Activated naive CD8-positive, alpha-beta T cell treated with anti-CD3 and anti-CD28 coated beads for 36 hours (primary cell): ENCODE results near the gene KLHDC3. TPM values are rescaled to one million over a fixed set of nuclear protein-coding genes. Genes with fewer than 3 reads are reported as not detected.
A peak's percentile ranks its signal among the peaks of the same experiment; 100 is the strongest.
"Not testable (repeated sequence)": the region's sequence is repeated elsewhere in the genome, so short reads cannot be mapped to it uniquely, and the experiment has no call there.

Source experiments
- DNase-seq: peaks from one replicate; pipeline ENCODE4 v3.0.0; 2021
- H3K27ac Mint-ChIP-seq: one replicate; pipeline ENCODE4 v1.8.0; 2022; ENCODE audit warnings: mild to moderate bottlenecking, moderate library complexity, mixed read lengths
- H3K27me3 Mint-ChIP-seq: one replicate; pipeline ENCODE4 v1.8.0; 2022; ENCODE audit warnings: mild to moderate bottlenecking, mixed read lengths
- H3K36me3 Mint-ChIP-seq: one replicate; pipeline ENCODE4 v1.8.0; 2021; ENCODE audit warnings: mild to moderate bottlenecking, mixed read lengths
- H3K4me1 Mint-ChIP-seq: one replicate; pipeline ENCODE4 v1.8.0; 2021; ENCODE audit warnings: mixed read lengths
- H3K4me3 Mint-ChIP-seq: one replicate; pipeline ENCODE4 v1.8.0; 2022; ENCODE audit warnings: mild to moderate bottlenecking, moderate library complexity, mixed read lengths
- H3K9me3 Mint-ChIP-seq: one replicate; pipeline ENCODE4 v1.8.0; 2022; ENCODE audit warnings: mixed read lengths
- total RNA-seq, 2 experiments: library from RNA; stranded (reverse); gene quantifications; one replicate each; pipeline ENCODE4 v1.2.3, GENCODE V29; 2021

The KLHDC3 gene
- total RNA-seq, 2 experiments from 2014 or later: 65.8 to 66.1 TPM

- peaks cover 10% of the 10 kb centered on the region for H3K4me1 Mint-ChIP-seq
- no peak overlapping the region for H3K4me3 Mint-ChIP-seq
- H3K27me3 Mint-ChIP-seq: no peaks in the 10 kb centered on the region
- peaks cover 14% of the 10 kb centered on the region for H3K36me3 Mint-ChIP-seq
- H3K9me3 Mint-ChIP-seq: no peaks in the 10 kb centered on the region
- no peak overlapping the region for H3K27ac Mint-ChIP-seq
- no peak for DNase-seq
Observed at GRCh38 chr6:43032326-43032725, 18.3 kb downstream of the KLHDC3 start.

GRCh38 chr6:43033496-43034189 is 19.6 kb downstream of the KLHDC3 start:
- no peaks in the 10 kb centered on the region for H3K27me3 Mint-ChIP-seq
- peaks cover 10% of the 10 kb centered on the region for H3K4me1 Mint-ChIP-seq
- no peak overlapping the region for H3K27ac Mint-ChIP-seq
- H3K9me3 Mint-ChIP-seq: no peaks in the 10 kb centered on the region
- H3K36me3 Mint-ChIP-seq: peaks cover 16% of the 10 kb centered on the region
- H3K4me3 Mint-ChIP-seq: no peak overlapping the region
- no peak for DNase-seq

GRCh38 chr6:43034190-43034525 is 20.1 kb downstream of the KLHDC3 start:
- H3K9me3 Mint-ChIP-seq: no peaks in the 10 kb centered on the region
- no peak overlapping the region for H3K27ac Mint-ChIP-seq
- H3K4me3 Mint-ChIP-seq: no peak overlapping the region
- H3K27me3 Mint-ChIP-seq: no peaks in the 10 kb centered on the region
- no peak for DNase-seq
- peaks cover 10% of the 10 kb centered on the region for H3K4me1 Mint-ChIP-seq
- peaks cover 16% of the 10 kb centered on the region for H3K36me3 Mint-ChIP-seq

- no peaks in the 10 kb centered on the region for H3K27me3 Mint-ChIP-seq
- peaks cover 10% of the 10 kb centered on the region for H3K4me1 Mint-ChIP-seq
- DNase-seq: no peak
- H3K27ac Mint-ChIP-seq: peak overlapping the region; percentile 62
- no peak overlapping the region for H3K4me3 Mint-ChIP-seq
- H3K9me3 Mint-ChIP-seq: no peaks in the 10 kb centered on the region
- H3K36me3 Mint-ChIP-seq: peaks cover 8% of the 10 kb centered on the region
Observed at GRCh38 chr6:43035495-43036194, 21.6 kb downstream of the KLHDC3 start.

DNA sequence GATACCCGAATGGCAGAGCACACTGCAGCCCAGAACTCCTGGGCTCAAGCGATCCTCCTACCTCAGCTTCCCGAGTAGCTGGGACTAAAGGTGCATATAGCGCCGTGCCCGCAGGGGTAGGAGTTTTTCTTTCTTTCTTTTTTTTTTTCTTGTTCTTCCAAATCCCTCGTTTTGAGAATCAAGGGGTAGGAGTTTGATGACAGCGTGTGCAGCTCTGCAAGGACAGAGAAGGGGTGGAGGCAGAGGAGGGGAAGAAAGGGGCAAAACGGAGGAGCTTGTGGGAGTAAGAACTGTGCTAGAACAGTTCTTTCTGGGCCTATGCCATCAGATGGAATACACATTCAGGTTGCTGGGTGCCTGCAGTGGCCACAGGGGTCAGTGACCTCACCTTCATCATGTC is 22.7 kb downstream of the KLHDC3 start:
- Mint-ChIP-seq H3K4me3 (no peak overlapping the region), H3K36me3 (peaks cover 8% of the 10 kb centered on the region), H3K4me1 (peaks cover 8% of the 10 kb centered on the region), H3K27me3 (no peaks in the 10 kb centered on the region), H3K9me3 (no peaks in the 10 kb centered on the region), H3K27ac (no peak overlapping the region)
- DNase-seq: no peak

DNA sequence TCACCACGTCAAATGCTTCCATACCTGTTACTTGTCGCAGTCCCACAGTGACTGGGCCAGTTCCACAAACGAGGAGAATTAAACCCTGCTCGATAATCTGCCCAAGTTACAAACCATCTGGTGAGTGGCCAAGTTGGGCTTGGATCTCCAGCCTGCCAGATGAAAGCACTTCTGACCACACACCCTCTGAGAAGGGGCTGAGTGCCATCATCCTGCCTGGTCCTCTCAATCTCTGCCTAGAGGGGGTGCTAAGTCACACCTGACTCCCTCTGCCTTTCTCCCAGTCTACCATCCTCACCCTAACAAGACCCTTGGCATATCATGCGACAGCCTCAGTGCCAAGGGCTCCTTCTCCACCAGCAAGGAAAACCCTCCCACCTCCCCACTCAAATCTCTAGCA is 23.1 kb downstream of the KLHDC3 start:
- Mint-ChIP-seq H3K27ac (peak overlapping the region; percentile 44), H3K4me1 (peaks cover 5% of the 10 kb centered on the region), H3K9me3 (no peaks in the 10 kb centered on the region), H3K4me3 (no peak overlapping the region), H3K27me3 (no peaks in the 10 kb centered on the region), H3K36me3 (peaks cover 5% of the 10 kb centered on the region)
- DNase-seq: no peak

DNA sequence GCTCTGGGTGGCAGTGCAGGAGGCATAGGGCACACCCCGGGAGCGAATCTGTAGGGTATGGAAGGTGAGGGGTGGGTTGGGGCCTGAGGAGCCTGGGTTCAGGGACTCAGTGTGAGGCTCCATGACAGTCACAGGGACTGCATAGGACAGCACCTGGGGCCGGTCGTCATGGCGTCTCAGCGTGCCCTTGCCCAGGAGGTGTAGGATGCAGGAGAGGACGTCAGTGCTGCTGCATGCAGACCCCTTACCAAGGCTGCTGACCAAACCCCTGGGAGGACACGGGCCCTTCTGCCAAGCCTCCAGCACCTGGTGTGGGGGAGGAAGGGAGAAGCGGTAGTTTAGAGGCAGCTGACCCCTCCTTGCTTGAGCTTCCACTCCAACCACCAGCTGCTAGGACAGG is 23.7 kb downstream of the KLHDC3 start:
- DNase-seq: no peak
- H3K4me1 Mint-ChIP-seq: peaks cover 5% of the 10 kb centered on the region
- no peaks in the 10 kb centered on the region for H3K27me3 Mint-ChIP-seq
- no peak overlapping the region for H3K4me3 Mint-ChIP-seq
- H3K27ac Mint-ChIP-seq: no peak overlapping the region
- no peaks in the 10 kb centered on the region for H3K9me3 Mint-ChIP-seq
- H3K36me3 Mint-ChIP-seq: peaks cover 5% of the 10 kb centered on the region

- DNase-seq: no peak
- H3K36me3 Mint-ChIP-seq: peaks cover 5% of the 10 kb centered on the region
- no peaks in the 10 kb centered on the region for H3K27me3 Mint-ChIP-seq
- H3K4me3 Mint-ChIP-seq: no peak overlapping the region
- H3K9me3 Mint-ChIP-seq: no peaks in the 10 kb centered on the region
- H3K27ac Mint-ChIP-seq: no peak overlapping the region
- H3K4me1 Mint-ChIP-seq: no peaks in the 10 kb centered on the region
Observed at GRCh38 chr6:43038727-43039126, 24.7 kb downstream of the KLHDC3 start.

DNA sequence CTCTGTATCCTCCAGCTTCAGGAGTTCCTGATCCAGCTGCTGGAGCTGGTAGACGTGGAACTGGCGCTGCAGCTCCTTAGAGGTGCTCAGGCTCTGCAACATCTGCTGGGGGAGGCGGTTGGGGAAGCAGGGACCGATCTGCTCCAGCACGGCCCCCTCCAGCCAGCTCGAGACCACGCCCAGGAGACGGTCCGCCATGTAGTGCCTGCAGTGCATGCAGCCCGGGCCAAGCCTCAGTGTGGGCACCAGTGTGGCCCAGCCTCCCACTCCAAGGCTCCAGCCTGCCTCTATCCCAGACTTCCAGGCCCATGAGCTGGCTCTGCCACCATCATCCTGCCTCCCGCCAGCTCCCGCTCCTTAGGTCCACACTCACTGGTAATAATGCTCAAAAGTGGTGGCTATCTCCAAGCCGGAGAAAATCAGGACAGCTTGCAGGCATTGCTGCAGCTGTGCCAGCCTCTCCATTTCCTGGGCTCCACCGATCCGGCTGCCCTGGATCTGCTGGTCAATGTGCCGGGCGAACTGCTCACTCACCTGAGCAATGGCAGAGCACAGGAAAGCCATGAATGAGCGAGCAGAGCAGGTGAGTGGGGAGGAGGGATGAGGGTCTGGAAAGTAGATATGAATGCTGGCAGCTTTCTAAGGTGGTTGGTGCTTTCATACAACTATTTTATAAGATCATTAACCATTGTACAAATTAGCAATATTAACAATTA is 26.7 kb downstream of the KLHDC3 start:
- no peaks in the 10 kb centered on the region for H3K9me3 Mint-ChIP-seq
- H3K4me1 Mint-ChIP-seq: no peaks in the 10 kb centered on the region
- no peak overlapping the region for H3K27ac Mint-ChIP-seq
- H3K27me3 Mint-ChIP-seq: no peaks in the 10 kb centered on the region
- DNase-seq: no peak
- H3K36me3 Mint-ChIP-seq: peaks cover 5% of the 10 kb centered on the region
- no peak overlapping the region for H3K4me3 Mint-ChIP-seq

DNA sequence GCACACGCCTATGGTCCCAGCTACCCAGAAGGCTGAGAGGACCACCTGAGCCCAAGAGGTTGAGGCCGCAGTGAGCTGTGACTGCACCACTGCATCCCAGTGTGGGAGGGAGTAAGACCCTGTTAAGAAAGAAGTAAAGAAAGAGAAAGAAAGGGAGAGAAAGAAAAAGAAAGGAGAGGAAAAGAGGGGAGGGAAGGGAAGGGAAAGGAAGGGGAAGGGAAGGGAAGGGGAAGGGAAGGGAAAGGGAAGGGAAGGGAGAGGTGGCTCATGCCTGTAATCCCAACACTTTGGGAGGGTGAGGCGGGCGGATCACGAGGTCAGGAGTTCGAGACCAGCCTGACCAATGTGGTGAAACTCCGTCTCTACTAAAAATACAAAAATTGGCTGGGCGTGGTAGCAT is 27.4 kb downstream of the KLHDC3 start:
- H3K4me1 Mint-ChIP-seq, H3K36me3 Mint-ChIP-seq, H3K9me3 Mint-ChIP-seq, H3K27me3 Mint-ChIP-seq, DNase-seq, H3K27ac Mint-ChIP-seq, H3K4me3 Mint-ChIP-seq: not testable (repeated sequence)

- no peaks in the 10 kb centered on the region for H3K4me1 Mint-ChIP-seq
- H3K27me3 Mint-ChIP-seq: no peaks in the 10 kb centered on the region
- no peak for DNase-seq
- no peak overlapping the region for H3K27ac Mint-ChIP-seq
- H3K4me3 Mint-ChIP-seq: no peak overlapping the region
- no peaks in the 10 kb centered on the region for H3K9me3 Mint-ChIP-seq
- peaks cover 4% of the 10 kb centered on the region for H3K36me3 Mint-ChIP-seq
Observed at GRCh38 chr6:43043310-43043709, 29.3 kb downstream of the KLHDC3 start.

DNA sequence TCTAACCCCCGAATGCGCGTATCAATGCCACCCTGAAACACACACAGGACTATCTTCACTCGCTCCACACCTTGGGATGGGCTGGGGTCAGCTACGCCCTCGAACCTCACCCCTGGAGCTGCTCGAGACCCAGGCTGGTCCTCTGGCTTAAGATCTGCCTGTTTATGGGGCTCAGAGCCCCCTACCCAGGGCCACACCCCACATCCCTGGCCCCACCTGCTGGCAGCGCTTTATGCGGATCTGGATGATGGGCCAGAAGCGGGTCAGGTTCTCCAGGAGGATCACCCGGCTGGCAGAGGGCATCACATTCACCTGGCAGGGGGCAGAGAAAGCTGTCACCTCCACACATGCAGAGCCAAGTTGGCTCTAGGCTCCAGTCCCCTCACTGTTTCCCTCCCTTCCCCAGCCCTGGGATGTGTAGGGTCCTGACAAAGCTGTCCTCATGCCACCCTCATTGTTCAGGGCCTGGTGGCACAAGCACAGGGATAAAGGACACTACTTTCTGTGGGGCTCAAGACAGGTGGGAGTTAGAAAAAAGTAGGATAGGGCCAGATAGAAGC is 31.4 kb downstream of the KLHDC3 start:
- peaks cover 5% of the 10 kb centered on the region for H3K36me3 Mint-ChIP-seq
- no peaks in the 10 kb centered on the region for H3K27me3 Mint-ChIP-seq
- H3K27ac Mint-ChIP-seq: no peak overlapping the region
- H3K4me1 Mint-ChIP-seq: peaks cover under 1% of the 10 kb centered on the region
- H3K9me3 Mint-ChIP-seq: no peaks in the 10 kb centered on the region
- DNase-seq: no peak
- no peak overlapping the region for H3K4me3 Mint-ChIP-seq

GRCh38 chr6:43047998-43048397 is 33.9 kb downstream of the KLHDC3 start:
- Mint-ChIP-seq H3K27me3 (no peaks in the 10 kb centered on the region), H3K27ac (no peak overlapping the region), H3K4me1 (peaks cover 20% of the 10 kb centered on the region), H3K9me3 (no peaks in the 10 kb centered on the region), H3K4me3 (no peak overlapping the region), H3K36me3 (peaks cover 4% of the 10 kb centered on the region)
- no peak for DNase-seq

DNA sequence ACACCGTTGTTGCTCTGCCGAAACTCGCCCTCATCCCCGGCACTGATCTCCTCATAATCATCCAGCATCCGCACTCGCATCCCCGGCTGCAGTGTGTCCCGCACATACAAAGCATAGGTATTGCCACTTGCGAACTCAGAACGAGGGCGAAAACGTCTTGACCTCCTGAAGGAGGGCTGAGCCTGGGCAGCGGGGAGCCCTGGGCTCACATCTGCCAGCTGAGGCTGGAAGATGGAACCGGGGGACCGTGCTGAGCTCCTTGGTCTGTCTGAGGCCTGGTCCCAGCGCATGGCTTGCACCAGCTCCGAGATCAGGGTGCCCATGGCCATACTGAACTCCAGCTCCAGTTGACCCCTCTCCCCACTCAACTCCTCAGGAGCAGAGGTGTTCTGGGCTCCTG is 36.9 kb downstream of the KLHDC3 start:
- H3K36me3 Mint-ChIP-seq: peaks cover 12% of the 10 kb centered on the region
- H3K4me1 Mint-ChIP-seq: peaks cover 28% of the 10 kb centered on the region
- H3K4me3 Mint-ChIP-seq: no peak overlapping the region
- no peaks in the 10 kb centered on the region for H3K9me3 Mint-ChIP-seq
- no peak overlapping the region for H3K27ac Mint-ChIP-seq
- no peaks in the 10 kb centered on the region for H3K27me3 Mint-ChIP-seq
- DNase-seq: no peak

- Mint-ChIP-seq H3K27ac (peak overlapping the region; percentile 93), H3K27me3 (no peaks in the 10 kb centered on the region), H3K36me3 (peaks cover 15% of the 10 kb centered on the region), H3K9me3 (no peaks in the 10 kb centered on the region), H3K4me1 (peaks cover 28% of the 10 kb centered on the region), H3K4me3 (peak overlapping the region; percentile 98)
- no peak for DNase-seq
Observed at GRCh38 chr6:43052225-43052841, 38.3 kb downstream of the KLHDC3 start.
